ENCODE measurements around the gene SCD5. TPM values are rescaled to one million over a fixed set of nuclear protein-coding genes. Genes with fewer than 3 reads are reported as not detected.
A peak's percentile ranks its signal among the peaks of the same experiment; 100 is the strongest.

The SCD5 gene
- polyA plus RNA-seq, 1 donor from 2014 or later = 212 TPM

DNA sequence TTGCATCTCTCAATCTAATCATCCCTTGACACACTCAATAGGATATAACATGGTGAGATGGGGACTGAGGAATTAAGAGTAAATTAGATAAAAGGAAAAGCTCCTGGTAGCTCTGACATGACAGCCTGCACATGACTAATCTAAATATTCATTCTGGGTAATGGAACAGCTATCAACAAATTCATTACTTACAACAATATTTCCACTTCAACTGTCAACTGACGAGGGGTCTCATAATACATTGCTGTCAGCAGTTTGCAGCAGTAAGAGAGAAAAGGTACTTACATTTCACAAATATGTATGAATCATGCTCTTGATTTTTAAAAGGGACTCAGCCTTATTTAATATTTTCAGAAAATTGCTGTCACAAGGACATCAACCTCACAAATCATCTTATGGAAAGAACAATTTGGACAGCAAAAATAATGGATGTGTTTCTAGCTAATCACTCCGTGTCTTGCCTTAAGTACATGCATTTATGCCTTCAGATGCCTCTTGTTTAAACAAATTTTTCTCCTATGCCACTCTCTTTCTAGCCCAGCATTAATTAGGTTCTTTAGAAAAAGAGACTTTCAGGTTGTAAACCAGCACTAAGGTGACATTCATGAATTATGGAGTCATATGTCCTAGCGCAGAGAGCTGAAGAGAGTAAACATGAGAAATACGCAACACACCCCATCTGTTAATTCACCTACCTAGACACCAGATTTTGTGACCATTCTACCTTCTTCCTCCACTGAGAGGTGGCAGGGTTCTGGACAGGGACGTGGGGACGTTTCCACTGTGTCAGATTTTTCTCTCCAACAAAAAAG is 137.2 kb downstream of the SCD5 start:
- H3K9me3 ChIP-seq (ENCODE audit: low read length) = no peaks in the 10 kb centered on the region
- H3K9me2 ChIP-seq (ENCODE audit: insufficient read depth, low read length) = no peaks in the 10 kb centered on the region
- H2AFZ ChIP-seq (ENCODE audit: low read depth, low read length) = no peak overlapping the region
- H3K4me3 ChIP-seq (ENCODE audit: low read length) = no peak overlapping the region
- H4K20me1 ChIP-seq (ENCODE audit: insufficient read depth) = no peaks in the 10 kb centered on the region
- no peaks in the 10 kb centered on the region for H3F3A ChIP-seq (ENCODE audit: insufficient read depth, low read length, poor library complexity, severe bottlenecking)
- TF ChIP-seq EP300 (conservative IDR thresholded peaks at IDR 0.05; ENCODE audit: poor library complexity, severe bottlenecking) (peak; percentile 59), SMC3 (conservative IDR thresholded peaks at IDR 0.05; ENCODE audit: poor library complexity) (no peak), POLR2AphosphoS5 (IDR thresholded peaks at IDR 0.05) (peak; percentile 84), RAD21 (conservative IDR thresholded peaks at IDR 0.05) (no peak)
- TF ChIP-seq, protein P1, sequence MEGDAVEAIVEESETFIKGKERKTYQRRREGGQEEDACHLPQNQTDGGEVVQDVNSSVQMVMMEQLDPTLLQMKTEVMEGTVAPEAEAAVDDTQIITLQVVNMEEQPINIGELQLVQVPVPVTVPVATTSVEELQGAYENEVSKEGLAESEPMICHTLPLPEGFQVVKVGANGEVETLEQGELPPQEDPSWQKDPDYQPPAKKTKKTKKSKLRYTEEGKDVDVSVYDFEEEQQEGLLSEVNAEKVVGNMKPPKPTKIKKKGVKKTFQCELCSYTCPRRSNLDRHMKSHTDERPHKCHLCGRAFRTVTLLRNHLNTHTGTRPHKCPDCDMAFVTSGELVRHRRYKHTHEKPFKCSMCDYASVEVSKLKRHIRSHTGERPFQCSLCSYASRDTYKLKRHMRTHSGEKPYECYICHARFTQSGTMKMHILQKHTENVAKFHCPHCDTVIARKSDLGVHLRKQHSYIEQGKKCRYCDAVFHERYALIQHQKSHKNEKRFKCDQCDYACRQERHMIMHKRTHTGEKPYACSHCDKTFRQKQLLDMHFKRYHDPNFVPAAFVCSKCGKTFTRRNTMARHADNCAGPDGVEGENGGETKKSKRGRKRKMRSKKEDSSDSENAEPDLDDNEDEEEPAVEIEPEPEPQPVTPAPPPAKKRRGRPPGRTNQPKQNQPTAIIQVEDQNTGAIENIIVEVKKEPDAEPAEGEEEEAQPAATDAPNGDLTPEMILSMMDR (IDR thresholded peaks at IDR 0.05; ENCODE audit: poor library complexity, severe bottlenecking) = no peak
- H3K79me2 ChIP-seq (replicated peaks; ENCODE audit: insufficient read depth, low read length) = no peaks in the 10 kb centered on the region
- no peak overlapping the region for H3K9ac ChIP-seq (ENCODE audit: low read length)
- H3K27me3 ChIP-seq (ENCODE audit: insufficient read depth, low read depth, low read length) = no peaks in the 10 kb centered on the region
- H3K27ac ChIP-seq (ENCODE audit: low read length) = no peak overlapping the region
- no peaks in the 10 kb centered on the region for H3K36me3 ChIP-seq (ENCODE audit: insufficient read depth, low read length)
- no peak overlapping the region for H3K4me2 ChIP-seq (ENCODE audit: low read length)

DNA sequence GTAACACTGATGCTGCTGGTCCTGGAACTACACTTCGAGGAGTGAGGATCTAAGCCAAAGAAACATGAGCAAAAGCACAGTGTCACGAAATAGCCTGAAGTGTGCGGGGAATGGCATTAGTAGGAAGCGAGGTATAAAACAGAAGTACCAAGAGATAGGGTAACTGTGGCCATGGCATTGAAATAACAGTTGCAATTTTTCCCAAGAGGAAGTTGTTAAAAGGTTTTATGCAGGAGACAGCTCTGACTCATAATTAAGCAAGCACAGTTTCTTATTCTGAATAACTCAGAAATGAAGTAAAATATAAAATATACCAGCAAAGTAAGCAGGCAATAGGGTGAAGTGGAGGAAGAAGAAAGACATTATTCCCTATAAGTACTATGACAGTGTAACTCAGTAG is 146.5 kb downstream of the SCD5 start:
- H3K36me3 ChIP-seq (ENCODE audit: insufficient read depth, low read length) = no peaks in the 10 kb centered on the region
- no peak overlapping the region for H3K4me2 ChIP-seq (ENCODE audit: low read length)
- H3F3A ChIP-seq (ENCODE audit: insufficient read depth, low read length, poor library complexity, severe bottlenecking) = no peaks in the 10 kb centered on the region
- no peak overlapping the region for H3K27ac ChIP-seq (ENCODE audit: low read length)
- H3K79me2 ChIP-seq (replicated peaks; ENCODE audit: insufficient read depth, low read length) = no peaks in the 10 kb centered on the region
- no peaks in the 10 kb centered on the region for H3K9me3 ChIP-seq (ENCODE audit: low read length)
- TF ChIP-seq, protein P1 (IDR thresholded peaks at IDR 0.05; ENCODE audit: poor library complexity, severe bottlenecking) = no peak
- TF ChIP-seq EZH2 (IDR thresholded peaks at IDR 0.05; ENCODE audit: borderline replicate concordance, insufficient read depth, low read length, poor library complexity, severe bottlenecking) (no peak), MXI1 (conservative IDR thresholded peaks at IDR 0.05; ENCODE audit: poor library complexity, severe bottlenecking) (no peak), TAF1 (IDR thresholded peaks at IDR 0.05; ENCODE audit: low read depth) (no peak), EP300 (conservative IDR thresholded peaks at IDR 0.05; ENCODE audit: poor library complexity, severe bottlenecking) (no peak), SMC3 (conservative IDR thresholded peaks at IDR 0.05; ENCODE audit: poor library complexity) (no peak), POLR2AphosphoS5 (IDR thresholded peaks at IDR 0.05) (no peak), RAD21 (conservative IDR thresholded peaks at IDR 0.05) (no peak)
- TF ChIP-seq, protein P2, sequence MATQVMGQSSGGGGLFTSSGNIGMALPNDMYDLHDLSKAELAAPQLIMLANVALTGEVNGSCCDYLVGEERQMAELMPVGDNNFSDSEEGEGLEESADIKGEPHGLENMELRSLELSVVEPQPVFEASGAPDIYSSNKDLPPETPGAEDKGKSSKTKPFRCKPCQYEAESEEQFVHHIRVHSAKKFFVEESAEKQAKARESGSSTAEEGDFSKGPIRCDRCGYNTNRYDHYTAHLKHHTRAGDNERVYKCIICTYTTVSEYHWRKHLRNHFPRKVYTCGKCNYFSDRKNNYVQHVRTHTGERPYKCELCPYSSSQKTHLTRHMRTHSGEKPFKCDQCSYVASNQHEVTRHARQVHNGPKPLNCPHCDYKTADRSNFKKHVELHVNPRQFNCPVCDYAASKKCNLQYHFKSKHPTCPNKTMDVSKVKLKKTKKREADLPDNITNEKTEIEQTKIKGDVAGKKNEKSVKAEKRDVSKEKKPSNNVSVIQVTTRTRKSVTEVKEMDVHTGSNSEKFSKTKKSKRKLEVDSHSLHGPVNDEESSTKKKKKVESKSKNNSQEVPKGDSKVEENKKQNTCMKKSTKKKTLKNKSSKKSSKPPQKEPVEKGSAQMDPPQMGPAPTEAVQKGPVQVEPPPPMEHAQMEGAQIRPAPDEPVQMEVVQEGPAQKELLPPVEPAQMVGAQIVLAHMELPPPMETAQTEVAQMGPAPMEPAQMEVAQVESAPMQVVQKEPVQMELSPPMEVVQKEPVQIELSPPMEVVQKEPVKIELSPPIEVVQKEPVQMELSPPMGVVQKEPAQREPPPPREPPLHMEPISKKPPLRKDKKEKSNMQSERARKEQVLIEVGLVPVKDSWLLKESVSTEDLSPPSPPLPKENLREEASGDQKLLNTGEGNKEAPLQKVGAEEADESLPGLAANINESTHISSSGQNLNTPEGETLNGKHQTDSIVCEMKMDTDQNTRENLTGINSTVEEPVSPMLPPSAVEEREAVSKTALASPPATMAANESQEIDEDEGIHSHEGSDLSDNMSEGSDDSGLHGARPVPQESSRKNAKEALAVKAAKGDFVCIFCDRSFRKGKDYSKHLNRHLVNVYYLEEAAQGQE (IDR thresholded peaks at IDR 0.05; ENCODE audit: borderline replicate concordance) = no peak
- no peak overlapping the region for H3K4me3 ChIP-seq (ENCODE audit: low read length)
- H3K9ac ChIP-seq (ENCODE audit: low read length) = no peak overlapping the region
- H3K9me2 ChIP-seq (ENCODE audit: insufficient read depth, low read length) = no peaks in the 10 kb centered on the region
- no peak overlapping the region for H2AFZ ChIP-seq (ENCODE audit: low read depth, low read length)
- H4K20me1 ChIP-seq (ENCODE audit: insufficient read depth) = no peaks in the 10 kb centered on the region
- H3K27me3 ChIP-seq (ENCODE audit: insufficient read depth, low read depth, low read length) = no peaks in the 10 kb centered on the region

Measured in neural cell (in vitro differentiated cells).